Progenitor cell of endocrine pancreas (in vitro differentiated cells): Measurements from ENCODE around the gene MFAP3L. TPM values are rescaled to one million over a fixed set of nuclear protein-coding genes. Genes with fewer than 3 reads are reported as not detected.

Experiments
- DNase-seq: peaks from one replicate; pipeline ENCODE4 v3.0.0; 2021; ENCODE audit warnings: low spot score; ENCODE audit not compliant: unreplicated experiment
- H3K27ac Mint-ChIP-seq: 2 replicates; pipeline ENCODE4 v1.8.0; 2021; ENCODE audit warnings: mild to moderate bottlenecking, moderate library complexity, mixed read lengths
- H3K27me3 Mint-ChIP-seq: 2 replicates; pipeline ENCODE4 v1.8.0; 2021; ENCODE audit warnings: mixed read lengths
- H3K36me3 Mint-ChIP-seq: 2 replicates; pipeline ENCODE4 v1.8.0; 2022; ENCODE audit warnings: mixed read lengths; ENCODE audit not compliant: insufficient read depth
- H3K4me1 Mint-ChIP-seq: 2 replicates; pipeline ENCODE4 v1.8.0; 2021; ENCODE audit warnings: low read depth, mixed read lengths
- H3K4me3 Mint-ChIP-seq: 2 replicates; pipeline ENCODE4 v1.8.0; 2021; ENCODE audit warnings: low read depth, mild to moderate bottlenecking, moderate library complexity, mixed read lengths
- H3K9me3 Mint-ChIP-seq: 2 replicates; pipeline ENCODE4 v1.8.0; 2021; ENCODE audit warnings: low read depth, mixed read lengths
- CTCF ChIP-seq: fragments of 200-600 bp; sonication (generic); IDR thresholded peaks from one replicate; pipeline ENCODE4 v1.5.0; 2021; ENCODE audit warnings: antibody characterized with exemption, mild to moderate bottlenecking; ENCODE audit not compliant: unreplicated experiment
- total RNA-seq: library from RNA; stranded (reverse); gene quantifications from 2 replicates; pipeline ENCODE4 v1.2.1, GENCODE V29; 2021

Gene MFAP3L
- total RNA-seq, 1 donor from 2014 or later, result 3.3 TPM

- H3K4me3 Mint-ChIP-seq, result no peak overlapping the region
- DNase-seq, result no peak
- no peaks in the 10 kb centered on the region for H3K4me1 Mint-ChIP-seq
- H3K36me3 Mint-ChIP-seq, result no peaks in the 10 kb centered on the region
- no peaks in the 10 kb centered on the region for H3K27me3 Mint-ChIP-seq
- no peaks in the 10 kb centered on the region for H3K9me3 Mint-ChIP-seq
- no peak overlapping the region for H3K27ac Mint-ChIP-seq
- no peak for TF ChIP-seq CTCF
These were observed 62.2 kb downstream of the MFAP3L start for GRCh38 chr4:169963998-169964397.

GRCh38 chr4:169959254-169959653 is 66.9 kb downstream of the MFAP3L start:
- DNase-seq, result no peak
- no peaks in the 10 kb centered on the region for H3K36me3 Mint-ChIP-seq
- H3K4me3 Mint-ChIP-seq, result no peak overlapping the region
- no peaks in the 10 kb centered on the region for H3K4me1 Mint-ChIP-seq
- no peaks in the 10 kb centered on the region for H3K9me3 Mint-ChIP-seq
- no peak for TF ChIP-seq CTCF
- no peaks in the 10 kb centered on the region for H3K27me3 Mint-ChIP-seq
- H3K27ac Mint-ChIP-seq, result no peak overlapping the region

GRCh38 chr4:169958629-169959028 is 67.6 kb downstream of the MFAP3L start:
- H3K4me3 Mint-ChIP-seq, result no peak overlapping the region
- no peaks in the 10 kb centered on the region for H3K4me1 Mint-ChIP-seq
- no peaks in the 10 kb centered on the region for H3K27me3 Mint-ChIP-seq
- H3K36me3 Mint-ChIP-seq, result no peaks in the 10 kb centered on the region
- TF ChIP-seq CTCF, result no peak
- no peak overlapping the region for H3K27ac Mint-ChIP-seq
- DNase-seq, result no peak
- H3K9me3 Mint-ChIP-seq, result no peaks in the 10 kb centered on the region

GRCh38 chr4:169957785-169958184 is 68.4 kb downstream of the MFAP3L start:
- Mint-ChIP-seq H3K4me1 (no peaks in the 10 kb centered on the region), H3K4me3 (no peak overlapping the region), H3K36me3 (no peaks in the 10 kb centered on the region), H3K9me3 (no peaks in the 10 kb centered on the region), H3K27ac (no peak overlapping the region), H3K27me3 (no peaks in the 10 kb centered on the region)
- no peak for DNase-seq
- no peak for TF ChIP-seq CTCF

- no peaks in the 10 kb centered on the region for H3K27me3 Mint-ChIP-seq
- no peaks in the 10 kb centered on the region for H3K4me1 Mint-ChIP-seq
- no peak overlapping the region for H3K27ac Mint-ChIP-seq
- H3K9me3 Mint-ChIP-seq, result no peaks in the 10 kb centered on the region
- no peak overlapping the region for H3K4me3 Mint-ChIP-seq
- no peak for TF ChIP-seq CTCF
- no peaks in the 10 kb centered on the region for H3K36me3 Mint-ChIP-seq
- no peak for DNase-seq
These were observed 69.9 kb downstream of the MFAP3L start for GRCh38 chr4:169956091-169956843.
